ENCODE data around the gene BBS12.

The BBS12 gene

GRCh38 chr4:122732329-122733026 lies at the start of gene BBS12:
Gene BBS12, plus strand, starts transcription at chr4:122732704. Its CDS starts 9,189 bp downstream, at chr4:122741893.
- peak; percentile 98 for DNase-seq (ENCODE audit: low read depth in 2 of 2, low spot score in 1 of 2)

- no peak for DNase-seq (ENCODE audit: low read depth in 2 of 2, low spot score in 1 of 2)
Observed at GRCh38 chr4:122686691-122687090, 45.8 kb upstream of the BBS12 start.

DNA sequence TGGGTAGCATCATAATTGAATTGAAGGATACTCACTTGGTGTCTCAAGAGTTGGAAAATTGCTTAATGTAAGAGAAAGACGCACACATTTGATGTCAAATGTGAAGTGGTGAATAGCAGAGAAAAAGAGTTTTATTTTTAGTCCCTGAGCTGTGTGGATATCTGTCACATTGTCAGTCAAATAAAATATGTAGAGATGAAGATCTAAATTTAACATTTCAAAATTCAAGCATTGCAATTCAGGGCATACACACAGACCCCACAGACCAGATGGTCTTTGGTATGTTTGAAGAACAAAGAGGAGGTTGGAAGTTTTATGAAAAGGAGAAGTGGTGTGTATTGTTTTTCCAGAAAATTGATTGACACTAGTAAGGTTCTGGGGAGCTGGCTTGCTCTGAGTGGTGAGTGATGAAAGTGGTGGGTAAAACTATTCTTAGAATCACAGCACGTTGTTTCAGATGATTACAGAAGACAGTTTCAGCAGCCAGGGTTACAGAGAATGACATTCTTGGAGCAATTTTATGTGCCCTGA lies 44.9 kb upstream of the BBS12 start:
- DNase-seq (ENCODE audit: low read depth in 2 of 2, low spot score in 1 of 2), result no peak

DNA sequence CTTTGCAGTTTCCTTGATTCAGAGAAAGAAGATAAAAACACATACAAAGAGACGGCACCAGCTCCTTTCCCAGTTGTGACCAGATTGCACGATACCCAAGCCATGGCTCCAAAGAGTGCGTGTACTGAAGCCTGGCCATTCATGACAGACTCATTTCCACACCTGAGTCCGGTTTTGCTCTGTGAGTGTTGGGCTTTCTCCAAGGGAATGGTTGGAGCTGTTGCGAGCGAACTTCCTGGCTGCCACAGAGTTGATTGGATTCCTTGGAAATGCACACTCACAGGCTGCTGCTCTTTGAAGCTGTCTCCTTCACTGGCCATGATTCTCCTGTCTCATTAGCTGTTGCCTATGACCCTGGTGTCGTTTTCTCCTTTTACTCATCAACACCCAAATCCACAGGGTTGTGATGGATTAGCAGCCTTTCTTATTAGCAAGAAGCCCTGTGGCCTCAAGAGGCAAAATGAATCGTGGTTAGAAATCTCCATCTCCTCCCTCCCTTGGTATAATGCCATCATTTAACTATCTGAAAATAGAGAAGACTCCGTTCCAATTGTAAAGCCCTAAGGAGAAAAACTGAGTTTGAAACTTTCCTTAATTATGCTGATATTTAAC lies 43.9 kb upstream of the BBS12 start:
- DNase-seq (ENCODE audit: low read depth in 2 of 2, low spot score in 1 of 2), result no peak

DNA sequence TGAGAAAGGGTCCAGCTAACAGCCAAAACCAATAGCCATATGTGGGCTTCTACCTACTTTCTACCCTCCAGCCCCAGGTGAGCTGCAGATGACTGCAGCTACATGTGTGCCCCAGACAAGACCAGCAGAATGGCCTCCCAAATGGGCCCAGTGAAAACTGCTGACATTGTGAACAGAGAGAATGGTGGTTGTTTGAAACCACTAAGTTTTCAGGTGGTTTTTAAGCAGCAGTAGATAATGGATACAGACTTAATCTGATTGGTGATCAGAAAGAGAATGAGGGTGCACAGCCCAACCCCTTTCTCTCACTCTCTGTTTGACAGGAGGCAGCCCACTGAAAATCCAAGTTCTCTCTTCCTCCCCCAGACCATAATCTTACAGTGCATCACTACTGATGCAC lies 42.5 kb upstream of the BBS12 start:
- no peak for DNase-seq (ENCODE audit: low read depth in 2 of 2, low spot score in 1 of 2)

DNA sequence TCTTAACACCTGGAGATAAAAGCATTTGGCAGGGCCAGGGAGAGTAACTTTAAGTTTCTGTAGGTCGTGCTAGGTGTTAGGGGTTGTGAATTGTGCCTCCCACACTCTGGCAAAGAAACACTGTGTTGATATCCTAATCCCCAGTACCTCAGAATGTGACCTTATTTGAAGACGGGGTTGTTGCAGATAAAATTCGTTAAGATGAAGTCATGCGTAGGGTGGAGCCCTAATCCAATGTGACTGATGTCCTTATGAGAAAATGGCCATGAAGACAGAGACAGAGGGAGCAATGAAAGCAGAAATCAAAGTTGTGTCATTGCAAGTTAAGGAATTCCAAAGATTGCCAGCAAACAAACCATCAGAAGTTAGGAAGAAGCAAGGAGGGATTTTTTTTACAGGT lies 40.5 kb upstream of the BBS12 start:
- no peak for DNase-seq (ENCODE audit: low read depth in 2 of 2, low spot score in 1 of 2)

GRCh38 chr4:122692641-122693520 lies 39.6 kb upstream of the BBS12 start:
- DNase-seq (ENCODE audit: low read depth in 2 of 2, low spot score in 1 of 2), result no peak

- DNase-seq (ENCODE audit: low read depth in 2 of 2, low spot score in 1 of 2), result no peak
Observed at GRCh38 chr4:122695226-122695625, 37.3 kb upstream of the BBS12 start.

DNA sequence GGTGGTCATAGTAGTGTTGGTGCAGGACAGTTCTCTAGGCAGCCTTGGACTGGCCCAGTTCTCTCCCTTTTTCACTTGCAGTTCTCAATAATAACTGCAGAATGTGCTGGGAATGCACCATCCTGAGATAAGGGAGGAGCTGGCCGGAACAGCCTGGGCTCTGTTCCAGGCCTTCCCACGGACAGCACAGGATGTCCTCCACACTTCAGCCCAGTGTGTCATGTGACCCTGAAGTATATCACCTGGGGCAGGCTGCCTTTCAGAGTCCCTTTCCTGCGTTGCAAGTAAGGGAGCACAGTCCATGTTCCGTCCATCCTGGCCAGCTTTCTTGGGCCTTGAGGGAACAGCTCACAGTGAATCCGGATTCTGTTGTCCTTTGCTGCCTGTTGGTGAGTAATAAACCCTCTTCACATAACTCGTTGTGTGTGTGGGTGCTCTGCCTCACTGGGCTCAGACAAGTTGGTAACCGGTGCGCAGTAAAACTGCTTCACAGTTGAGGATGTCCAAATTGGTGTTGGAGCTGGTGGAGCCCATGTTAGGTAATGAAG lies 32.3 kb upstream of the BBS12 start:
- DNase-seq (ENCODE audit: low read depth in 2 of 2, low spot score in 1 of 2), result no peak

DNA sequence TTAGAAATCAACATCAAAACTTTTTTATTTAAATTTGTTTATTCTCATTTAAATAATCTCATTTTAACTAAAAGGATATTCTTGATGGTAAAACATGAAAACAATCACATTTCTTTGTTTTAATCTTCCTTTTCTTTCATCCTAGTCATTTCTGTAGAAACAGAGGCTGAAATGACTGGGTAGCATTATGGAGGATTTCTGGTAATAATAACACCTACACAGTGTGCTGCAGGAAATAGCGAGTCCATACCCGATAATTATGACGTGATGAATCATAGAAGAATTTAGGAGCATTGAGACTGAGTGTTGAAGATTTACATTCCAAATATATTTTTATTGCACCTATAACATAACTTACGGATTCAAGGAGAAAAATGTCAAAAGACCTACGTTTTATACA lies 31.4 kb upstream of the BBS12 start:
- DNase-seq (ENCODE audit: low read depth in 2 of 2, low spot score in 1 of 2), result no peak

GRCh38 chr4:122701965-122702364 lies 30.5 kb upstream of the BBS12 start:
- no peak for DNase-seq (ENCODE audit: low read depth in 2 of 2, low spot score in 1 of 2)

- DNase-seq (ENCODE audit: low read depth in 2 of 2, low spot score in 1 of 2), result no peak
Observed at GRCh38 chr4:122702939-122703338, 29.6 kb upstream of the BBS12 start.

- no peak for DNase-seq (ENCODE audit: low read depth in 2 of 2, low spot score in 1 of 2)
Observed at GRCh38 chr4:122703868-122704267, 28.6 kb upstream of the BBS12 start.

DNA sequence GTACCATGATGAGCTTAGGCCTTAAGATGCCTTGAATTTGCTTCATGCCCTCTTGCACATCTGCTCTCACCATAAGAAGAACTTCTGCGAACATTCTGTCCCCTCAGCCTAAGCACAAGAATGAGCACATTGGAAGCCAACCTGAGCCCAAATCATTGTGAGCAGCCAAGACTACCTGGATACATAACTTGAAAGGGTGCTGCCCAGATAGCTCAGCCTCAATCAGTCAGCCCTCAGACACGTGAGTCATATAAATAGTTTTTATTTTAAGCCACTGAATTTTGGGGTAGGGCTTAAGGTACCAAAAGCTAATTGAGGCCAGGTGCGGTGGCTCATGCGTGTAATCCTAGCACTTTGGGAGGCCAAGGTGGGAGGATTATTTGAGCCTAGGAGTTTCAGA lies 27.5 kb upstream of the BBS12 start:
- no peak for DNase-seq (ENCODE audit: low read depth in 2 of 2, low spot score in 1 of 2)

GRCh38 chr4:122705547-122706117 lies 26.9 kb upstream of the BBS12 start:
- DNase-seq (ENCODE audit: low read depth in 2 of 2, low spot score in 1 of 2), result no peak

GRCh38 chr4:122706511-122706910 lies 26.0 kb upstream of the BBS12 start:
- DNase-seq (ENCODE audit: low read depth in 2 of 2, low spot score in 1 of 2), result no peak

GRCh38 chr4:122707497-122707896 lies 25.0 kb upstream of the BBS12 start:
- DNase-seq (ENCODE audit: low read depth in 2 of 2, low spot score in 1 of 2), result no peak

DNA sequence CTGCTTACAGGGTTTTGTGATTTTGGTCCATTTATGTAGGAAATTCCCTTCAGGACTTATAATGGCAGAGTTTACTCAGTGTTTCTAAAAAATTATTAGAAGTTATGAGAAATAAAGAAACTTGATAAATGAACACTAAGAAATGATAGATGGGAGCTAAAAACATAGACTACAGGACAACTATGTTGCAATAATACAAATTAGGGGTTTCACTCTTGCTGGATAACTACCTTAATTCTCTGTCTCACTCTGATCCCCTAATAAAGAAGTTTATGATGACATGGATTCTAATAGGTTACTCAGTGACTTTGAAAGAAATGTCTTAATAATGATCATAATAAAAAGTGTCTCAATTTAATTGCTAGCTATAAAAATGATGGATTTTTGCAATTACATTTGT lies 23.3 kb upstream of the BBS12 start:
- no peak for DNase-seq (ENCODE audit: low read depth in 2 of 2, low spot score in 1 of 2)

DNA sequence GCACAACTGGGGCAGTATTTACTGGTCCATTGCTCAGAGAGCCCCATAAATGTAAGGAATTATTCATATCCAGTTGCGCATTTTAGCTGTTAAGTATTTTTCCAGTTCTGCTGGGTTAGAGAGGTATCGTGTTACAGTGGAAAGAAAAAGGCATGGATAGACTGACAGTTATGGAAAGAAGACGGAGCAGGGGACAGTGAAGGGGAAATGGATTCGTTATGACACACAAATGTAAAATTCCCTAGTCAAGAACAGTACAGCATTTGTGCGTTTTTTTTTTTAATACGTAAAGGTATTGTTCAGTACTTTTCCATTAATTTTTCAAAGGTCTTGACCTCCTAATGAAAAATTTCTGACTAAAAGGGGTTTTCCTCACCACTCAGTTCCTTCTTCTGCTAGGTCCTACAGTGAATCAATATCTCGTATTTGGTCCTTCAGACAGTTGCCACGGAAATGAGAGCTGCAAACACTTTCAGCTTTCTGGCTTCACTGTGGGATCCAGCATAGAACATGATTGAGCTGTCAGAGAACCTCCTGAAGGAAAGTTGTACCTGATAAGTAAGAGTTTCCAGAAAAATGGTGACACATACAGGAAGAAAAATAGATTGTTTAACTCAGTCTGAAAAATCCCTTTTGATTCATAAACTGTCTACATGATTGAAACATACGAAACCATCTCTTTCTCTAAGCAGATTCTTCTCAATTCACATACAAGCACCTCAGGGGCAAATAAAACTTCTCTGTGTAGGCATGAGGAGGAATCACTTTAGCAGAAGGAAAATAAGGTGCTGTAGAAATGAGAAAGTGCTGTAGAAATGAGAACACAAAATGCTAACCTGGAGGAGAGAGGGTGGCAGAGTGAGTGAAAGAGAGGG lies 21.8 kb upstream of the BBS12 start:
- no peak for DNase-seq (ENCODE audit: low read depth in 2 of 2, low spot score in 1 of 2)

DNA sequence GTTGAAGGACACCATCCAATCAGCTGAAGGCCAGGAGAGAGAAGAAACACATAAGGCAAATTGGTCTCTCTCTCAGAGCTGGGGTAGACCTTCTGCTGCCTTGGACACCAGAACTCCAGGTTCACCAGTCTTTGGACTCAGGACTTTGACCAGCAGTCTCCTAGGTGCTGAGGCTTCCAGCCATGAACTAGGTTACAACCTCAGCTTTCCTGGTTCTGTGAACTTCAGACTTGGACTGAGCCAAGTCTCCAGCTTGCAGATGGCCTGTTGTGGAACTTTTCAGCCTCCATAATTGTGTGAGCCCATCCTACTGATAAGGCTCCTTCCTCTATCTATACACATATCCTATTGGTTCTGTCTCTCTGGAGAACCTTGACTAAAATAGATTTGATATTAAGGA lies 20.6 kb upstream of the BBS12 start:
- DNase-seq (ENCODE audit: low read depth in 2 of 2, low spot score in 1 of 2), result no peak

Measured in stimulated activated CD8-positive, alpha-beta memory T cell treated with anti-CD3 and anti-CD28 coated beads, Interleukin-4, amount 100 ng/mL, for 1 hour (primary cell).